ENCODE measurements around the gene COQ4.

Gene COQ4

GRCh38 chr9:128342971-128343680 lies 20.5 kb downstream of the COQ4 start:
- H3K36me3 Mint-ChIP-seq (ENCODE audit: low read depth): peaks cover 8% of the 10 kb centered on the region
- H3K9me3 Mint-ChIP-seq: no peaks in the 10 kb centered on the region
- peaks cover 17% of the 10 kb centered on the region for H3K4me1 Mint-ChIP-seq
- no peak for DNase-seq
- H3K27ac Mint-ChIP-seq: no peak overlapping the region
- peaks cover 6% of the 10 kb centered on the region for H3K27me3 Mint-ChIP-seq (ENCODE audit: low read depth, poor library complexity)
- H3K4me3 Mint-ChIP-seq: no peak overlapping the region
- TF ChIP-seq CTCF (IDR thresholded peaks at IDR 0.05): no peak

- H3K36me3 Mint-ChIP-seq (ENCODE audit: low read depth): peaks cover 8% of the 10 kb centered on the region
- TF ChIP-seq CTCF (IDR thresholded peaks at IDR 0.05): no peak
- H3K4me3 Mint-ChIP-seq: no peak overlapping the region
These were observed 21.2 kb downstream of the COQ4 start for GRCh38 chr9:128343855-128344254.

GRCh38 chr9:128344931-128345605 lies 22.4 kb downstream of the COQ4 start:
- H3K9me3 Mint-ChIP-seq: no peaks in the 10 kb centered on the region
- no peak for DNase-seq
- TF ChIP-seq CTCF (IDR thresholded peaks at IDR 0.05): no peak
- peaks cover 8% of the 10 kb centered on the region for H3K36me3 Mint-ChIP-seq (ENCODE audit: low read depth)
- H3K27me3 Mint-ChIP-seq (ENCODE audit: low read depth, poor library complexity): peaks cover 4% of the 10 kb centered on the region
- H3K27ac Mint-ChIP-seq: peak overlapping the region; percentile 61
- peaks cover 9% of the 10 kb centered on the region for H3K4me1 Mint-ChIP-seq
- H3K4me3 Mint-ChIP-seq: no peak overlapping the region

More at GRCh38 chr9:128343855-128344254, 21.2 kb downstream of the COQ4 start:
- no peak for DNase-seq
- H3K4me1 Mint-ChIP-seq: peaks cover 12% of the 10 kb centered on the region
- peaks cover 6% of the 10 kb centered on the region for H3K27me3 Mint-ChIP-seq (ENCODE audit: low read depth, poor library complexity)
- H3K27ac Mint-ChIP-seq: no peak overlapping the region
- no peaks in the 10 kb centered on the region for H3K9me3 Mint-ChIP-seq

GRCh38 chr9:128349125-128349524 lies 26.5 kb downstream of the COQ4 start:
- H3K36me3 Mint-ChIP-seq (ENCODE audit: low read depth): peaks cover 32% of the 10 kb centered on the region
- no peaks in the 10 kb centered on the region for H3K9me3 Mint-ChIP-seq
- TF ChIP-seq CTCF (IDR thresholded peaks at IDR 0.05): no peak
- peaks cover 4% of the 10 kb centered on the region for H3K27me3 Mint-ChIP-seq (ENCODE audit: low read depth, poor library complexity)
- H3K4me1 Mint-ChIP-seq: no peaks in the 10 kb centered on the region
- H3K4me3 Mint-ChIP-seq: no peak overlapping the region
- DNase-seq: no peak
- no peak overlapping the region for H3K27ac Mint-ChIP-seq

GRCh38 chr9:128349772-128350171 lies 27.1 kb downstream of the COQ4 start:
- DNase-seq: no peak

More at GRCh38 chr9:128349772-128350171, 27.1 kb downstream of the COQ4 start:
- no peaks in the 10 kb centered on the region for H3K9me3 Mint-ChIP-seq
- H3K27ac Mint-ChIP-seq: no peak overlapping the region
- H3K4me3 Mint-ChIP-seq: no peak overlapping the region
- no peak for TF ChIP-seq CTCF (IDR thresholded peaks at IDR 0.05)
- no peaks in the 10 kb centered on the region for H3K27me3 Mint-ChIP-seq (ENCODE audit: low read depth, poor library complexity)
- no peaks in the 10 kb centered on the region for H3K4me1 Mint-ChIP-seq
- H3K36me3 Mint-ChIP-seq (ENCODE audit: low read depth): peaks cover 31% of the 10 kb centered on the region

All from nephron progenitor cell (in vitro differentiated cells).